ENCODE data around the gene KIAA1549. TPM values are rescaled to one million over a fixed set of nuclear protein-coding genes. Genes with fewer than 3 reads are reported as not detected.

The KIAA1549 gene
- total and polyA plus RNA-seq, 2 of the 4 experiments (the other 2 are of a cell fraction) = 1.3 to 3.3 TPM

GRCh38 chr7:138885383-138886147 lies 95.6 kb downstream of the KIAA1549 start:
- ChIA-PET POLR2A (ENCODE audit: unreplicated experiment) (no interaction called here), CTCF (interaction anchor here (0.6 to 1.6 kb wide), 10 partner anchors 8 to 241 kb away, joined by 3 to 10 read pairs (median 4); partner anchors contain the start of gene KIAA1549)
- Histone ChIP-seq H3K4me2 (ENCODE audit: low read depth, low read length) (no peak overlapping the region), H2AFZ (replicated peaks; ENCODE audit: low read length, poor library complexity) (no peak overlapping the region), H2BK20ac (ENCODE audit: low read depth, low read length) (no peak overlapping the region), H4K8ac (ENCODE audit: low read depth in 2 of 2, low read length in 2 of 2) (no peak overlapping the region), H3K18ac (ENCODE audit: low read depth, low read length) (no peak overlapping the region), H3K4me3 (ENCODE audit: insufficient read depth, low read depth, low read length) (no peak overlapping the region), H2BK120ac (ENCODE audit: low read depth, low read length) (no peak overlapping the region), H3K79me1 (ENCODE audit: low read depth in 1 of 2, low read length in 2 of 2) (no peaks in the 10 kb centered on the region), H3K4ac (ENCODE audit: low read depth, low read length) (no peak overlapping the region), H4K5ac (ENCODE audit: low read depth, low read length) (no peak overlapping the region), H2AK9ac (replicated peaks; ENCODE audit: low read depth, low read length, poor library complexity) (no peak overlapping the region), H2BK15ac (ENCODE audit: low read depth, low read length) (no peak overlapping the region), H3K27me3 (ENCODE audit: control insufficient read depth, insufficient read depth, low read length) (no peaks in the 10 kb centered on the region), H3K4me1 (ENCODE audit: control insufficient read depth, insufficient read depth, low read length) (peaks cover 2% of the 10 kb centered on the region; the same call in 1 of the 2 replicates), H3K23ac (ENCODE audit: low read depth, low read length) (no peak overlapping the region), H3K9me3 (ENCODE audit: control insufficient read depth, insufficient read depth, low read length) (no peaks in the 10 kb centered on the region), H2AK5ac (ENCODE audit: low read depth, low read length) (no peak overlapping the region), H3K9me1 (ENCODE audit: insufficient read depth, low read length) (no peaks in the 10 kb centered on the region; the same call in 1 of the 2 replicates), H3K27ac (ENCODE audit: insufficient read depth, low read length) (no peak overlapping the region), H3K9ac (ENCODE audit: low read depth, low read length) (no peak overlapping the region), H4K91ac (ENCODE audit: insufficient read depth, low read depth, low read length) (no peak overlapping the region), H2BK5ac (ENCODE audit: low read depth, low read length, poor library complexity, severe bottlenecking) (no peak overlapping the region), H3K56ac (ENCODE audit: extremely low read depth, insufficient read depth, low read length) (no peak overlapping the region), H3K14ac (replicated peaks; ENCODE audit: low read depth, low read length) (no peak overlapping the region), H4K20me1 (ENCODE audit: insufficient read depth, low read length) (no peaks in the 10 kb centered on the region), H3K36me3 (ENCODE audit: control insufficient read depth, insufficient read depth, low read length) (peaks cover 2% of the 10 kb centered on the region; the same call in 1 of the 2 replicates)
- intact Hi-C loops (cut with micrococcal nuclease) (loop anchor here (1.0 to 5.0 kb wide), 3 partner anchors 96 to 242 kb away; partner anchors contain the start of gene KIAA1549), in situ Hi-C loops (cut with MboI; ENCODE audit: low sequenced_read_pairs) (loop anchor here (10.0 kb wide), 1 partner anchor 189 kb away; no protein-coding TSS in a partner anchor), dilution Hi-C loops (cut with HindIII; ENCODE audit: low sequenced_read_pairs, unreplicated experiment) (no loop called here)
- TF ChIP-seq CHD1 (IDR thresholded peaks at IDR 0.05; ENCODE audit: low read depth, low read length) = no peak
- no peak for TF ChIP-seq FOS (IDR thresholded peaks at IDR 0.05; ENCODE audit: low read depth, low read length)
- no peak for ATAC-seq (ENCODE audit: low read depth)
- WGBS, 2 experiments (ENCODE audit: extremely low coverage in 2 of 2, insufficient read length in 1 of 2) = 100% methylated on average over 3 of the region's 13 CpGs; no CpG with 5 or more reads in 1 of the 2 experiments
- no TSS peak for BruUV-seq (replicated peaks)
- DNase-seq = no peak
